ENCODE data around the gene DLGAP4.

Gene DLGAP4

DNA sequence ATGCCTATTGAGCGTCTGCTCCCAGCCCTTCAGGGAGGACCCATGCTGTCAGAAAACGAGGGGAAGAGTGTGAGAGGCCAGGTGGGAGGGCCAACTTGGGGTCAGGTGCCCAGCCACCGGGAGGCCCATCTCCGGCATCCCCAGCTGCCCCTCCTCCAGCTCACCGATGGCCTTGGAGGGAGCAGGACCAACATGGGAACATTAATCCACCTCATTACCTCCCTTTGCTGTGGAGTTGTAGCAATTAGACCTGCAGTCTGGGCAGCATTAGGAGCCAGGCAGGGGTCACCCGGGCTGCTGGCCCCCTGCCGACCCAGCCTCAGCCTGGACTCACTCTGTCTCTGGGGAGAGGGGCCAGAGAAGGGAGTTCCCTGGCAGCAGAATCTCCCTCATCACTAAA lies 25.1 kb downstream of the DLGAP4 start:
- DNase-seq (ENCODE audit: low spot score) = no peak

DNA sequence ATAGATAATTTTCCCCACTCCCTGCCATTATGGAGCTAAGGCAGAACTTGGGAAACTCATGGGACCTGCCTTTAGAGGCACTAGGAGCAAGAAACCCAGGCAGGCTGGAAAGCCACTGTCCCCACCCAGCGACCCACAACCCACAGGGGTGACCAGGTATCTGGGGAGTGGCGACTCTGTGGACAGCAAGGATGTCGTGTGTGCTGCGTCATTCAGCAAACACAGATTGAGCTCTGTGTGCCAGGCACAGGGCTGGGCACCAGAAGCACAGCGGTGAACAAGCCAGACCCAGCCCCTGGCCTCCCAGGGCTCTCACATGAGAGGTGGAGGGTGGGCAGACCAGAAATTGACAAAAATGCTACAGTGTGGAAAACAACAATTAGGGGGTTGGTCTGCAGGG lies 27.7 kb downstream of the DLGAP4 start:
- DNase-seq (ENCODE audit: low spot score) = no peak

DNA sequence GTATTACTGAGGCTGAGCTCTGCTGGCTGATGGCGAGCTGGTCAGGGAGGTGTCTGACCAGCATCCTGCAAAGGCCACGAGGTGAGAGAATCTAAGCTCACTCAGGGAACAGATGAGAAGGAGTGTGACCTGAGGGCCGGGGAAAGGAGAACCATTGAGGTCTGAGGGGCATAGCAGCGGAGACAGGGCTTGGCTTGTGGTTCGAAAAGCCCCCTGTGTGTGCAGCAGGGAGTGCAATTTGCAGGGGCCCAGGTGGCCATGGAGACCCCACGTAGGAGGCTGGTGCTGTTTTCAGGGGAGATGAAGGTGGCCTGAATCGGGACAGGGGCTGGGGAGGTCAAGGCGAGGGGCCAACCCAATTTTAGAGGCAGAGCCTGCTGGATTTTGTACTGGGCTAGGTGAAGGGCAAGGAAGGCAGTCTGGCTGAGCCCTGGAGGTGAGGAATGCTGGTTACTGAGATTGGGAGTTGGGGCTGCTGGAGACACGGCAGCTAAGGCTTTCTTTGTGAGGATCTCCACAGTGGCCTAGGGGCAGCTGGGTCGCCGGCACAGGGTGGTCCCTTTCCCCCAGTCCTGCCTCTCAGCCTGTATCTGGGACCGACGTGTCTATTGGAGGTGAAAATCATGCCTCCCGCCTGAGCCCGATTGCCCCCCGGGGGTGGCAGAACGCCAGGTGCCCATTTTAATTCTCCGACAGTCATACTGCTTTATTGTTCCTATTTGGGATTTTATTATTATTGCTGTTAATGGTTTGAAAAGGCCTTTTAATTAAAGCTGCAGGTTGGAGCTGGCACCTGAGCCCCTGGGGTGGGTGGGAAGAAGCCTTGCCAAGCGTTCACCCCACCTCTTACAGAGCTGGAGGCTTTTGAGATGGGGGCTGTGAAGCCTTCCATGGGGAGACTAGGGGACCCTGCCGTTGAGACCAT lies 28.4 kb downstream of the DLGAP4 start:
- no peak for DNase-seq (ENCODE audit: low spot score)

DNA sequence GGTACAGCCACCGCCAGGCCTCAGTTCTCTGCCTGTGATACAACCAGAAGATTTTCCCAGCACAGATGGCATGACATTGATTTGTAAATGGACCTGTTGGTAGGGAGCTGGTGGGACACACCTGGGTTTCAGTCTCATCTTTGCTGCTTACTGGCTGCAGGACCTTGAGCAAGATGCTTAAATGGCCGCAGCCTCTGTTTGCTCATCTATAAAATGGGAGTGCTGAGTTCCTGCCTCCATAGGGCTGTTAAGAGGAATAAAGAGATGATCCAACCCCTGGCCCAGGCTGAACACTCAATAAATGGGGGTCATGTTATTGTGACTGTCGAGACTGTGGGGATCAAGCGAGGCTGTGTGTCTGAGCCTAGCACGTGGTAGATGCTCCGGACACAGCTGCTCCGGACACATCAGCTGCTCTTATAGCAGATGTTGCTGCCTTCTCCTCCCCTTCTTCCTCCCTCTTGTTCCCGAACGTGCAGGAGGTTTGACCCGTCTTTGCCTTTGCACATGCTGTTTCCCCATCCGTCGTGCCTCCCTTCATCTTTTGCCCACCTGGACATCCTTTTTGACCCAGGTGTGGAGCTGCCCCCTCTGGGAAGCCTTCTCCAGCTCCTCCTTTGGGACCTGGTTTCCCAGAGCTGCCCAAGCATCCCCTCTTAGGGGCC lies 29.2 kb downstream of the DLGAP4 start:
- DNase-seq (ENCODE audit: low spot score) = no peak

DNA sequence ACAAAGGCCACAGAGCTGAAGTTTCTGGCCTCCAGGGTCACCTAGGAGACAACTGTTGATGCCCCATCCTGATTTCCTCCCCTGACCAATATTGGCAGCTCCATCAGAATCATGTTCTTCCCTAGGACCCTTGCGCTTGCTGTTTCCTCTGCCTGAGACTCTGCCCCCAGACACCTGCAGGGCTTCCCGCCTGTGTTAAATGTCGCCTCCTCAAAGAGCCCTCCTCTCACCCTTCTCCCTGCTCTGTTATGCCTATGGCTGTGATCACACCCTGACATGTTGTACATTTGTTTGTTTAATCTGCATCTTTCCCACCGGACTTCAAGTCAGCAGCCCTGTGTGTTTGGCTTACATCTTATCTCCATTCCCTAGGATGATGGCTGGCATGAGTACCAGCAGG lies 30.1 kb downstream of the DLGAP4 start:
- DNase-seq (ENCODE audit: low spot score) = no peak

DNA sequence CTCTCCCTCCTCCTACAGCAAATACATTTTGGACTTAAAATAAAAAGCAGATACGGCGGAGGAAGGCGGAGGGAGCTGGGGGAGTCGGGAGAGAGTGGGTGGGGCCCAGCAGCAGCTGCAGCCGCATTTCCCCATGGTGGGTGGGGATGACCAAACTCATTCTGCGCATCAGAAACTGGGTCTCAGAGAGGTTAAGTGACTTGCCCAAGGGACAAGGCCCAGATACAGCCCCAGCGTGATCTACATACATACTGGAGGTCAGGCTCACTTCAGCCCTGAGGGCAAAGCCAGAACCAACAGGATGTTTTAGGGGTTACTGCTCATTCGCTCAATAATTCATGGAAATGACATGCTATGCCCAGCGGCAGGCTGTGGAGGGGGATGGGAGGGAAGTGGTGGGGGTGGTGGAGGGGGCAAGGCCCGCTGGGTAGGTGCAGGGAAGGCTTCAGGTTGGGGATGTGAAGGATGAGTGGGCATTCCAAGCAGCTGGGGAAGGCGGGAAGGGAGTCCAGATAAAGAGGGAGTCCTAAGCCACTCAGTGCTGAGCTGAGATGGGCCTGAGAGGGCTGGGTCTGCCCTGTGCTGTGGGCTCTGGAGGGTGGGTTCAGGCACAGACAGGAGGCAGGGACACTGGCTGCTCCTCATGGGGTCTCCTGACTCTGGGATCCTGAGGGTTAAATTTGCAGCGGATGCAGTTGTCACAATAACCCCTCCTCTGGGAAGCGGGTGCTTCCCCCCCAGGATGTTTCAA lies 31.0 kb downstream of the DLGAP4 start:
- DNase-seq (ENCODE audit: low spot score) = no peak

DNA sequence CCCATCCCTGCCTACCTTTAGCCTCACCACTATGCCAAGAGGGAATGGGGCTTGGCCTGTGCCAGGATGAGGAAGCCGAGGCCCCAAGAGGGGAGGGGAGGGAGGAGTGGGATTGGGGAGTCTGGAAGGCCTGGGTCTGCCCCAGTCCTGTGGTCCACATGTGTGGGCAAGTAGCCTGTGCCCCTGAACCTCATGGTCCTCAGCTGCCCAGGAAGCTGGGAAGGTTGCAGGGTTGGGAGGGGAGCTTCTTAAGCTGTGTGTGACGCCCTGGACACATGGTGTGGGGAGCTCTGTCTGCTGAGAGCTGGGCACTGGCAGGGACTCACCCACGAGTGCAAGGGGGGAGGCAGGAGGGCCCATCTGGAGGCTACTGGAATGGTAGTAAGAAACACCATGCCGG lies 31.7 kb downstream of the DLGAP4 start:
- DNase-seq (ENCODE audit: low spot score) = no peak

DNA sequence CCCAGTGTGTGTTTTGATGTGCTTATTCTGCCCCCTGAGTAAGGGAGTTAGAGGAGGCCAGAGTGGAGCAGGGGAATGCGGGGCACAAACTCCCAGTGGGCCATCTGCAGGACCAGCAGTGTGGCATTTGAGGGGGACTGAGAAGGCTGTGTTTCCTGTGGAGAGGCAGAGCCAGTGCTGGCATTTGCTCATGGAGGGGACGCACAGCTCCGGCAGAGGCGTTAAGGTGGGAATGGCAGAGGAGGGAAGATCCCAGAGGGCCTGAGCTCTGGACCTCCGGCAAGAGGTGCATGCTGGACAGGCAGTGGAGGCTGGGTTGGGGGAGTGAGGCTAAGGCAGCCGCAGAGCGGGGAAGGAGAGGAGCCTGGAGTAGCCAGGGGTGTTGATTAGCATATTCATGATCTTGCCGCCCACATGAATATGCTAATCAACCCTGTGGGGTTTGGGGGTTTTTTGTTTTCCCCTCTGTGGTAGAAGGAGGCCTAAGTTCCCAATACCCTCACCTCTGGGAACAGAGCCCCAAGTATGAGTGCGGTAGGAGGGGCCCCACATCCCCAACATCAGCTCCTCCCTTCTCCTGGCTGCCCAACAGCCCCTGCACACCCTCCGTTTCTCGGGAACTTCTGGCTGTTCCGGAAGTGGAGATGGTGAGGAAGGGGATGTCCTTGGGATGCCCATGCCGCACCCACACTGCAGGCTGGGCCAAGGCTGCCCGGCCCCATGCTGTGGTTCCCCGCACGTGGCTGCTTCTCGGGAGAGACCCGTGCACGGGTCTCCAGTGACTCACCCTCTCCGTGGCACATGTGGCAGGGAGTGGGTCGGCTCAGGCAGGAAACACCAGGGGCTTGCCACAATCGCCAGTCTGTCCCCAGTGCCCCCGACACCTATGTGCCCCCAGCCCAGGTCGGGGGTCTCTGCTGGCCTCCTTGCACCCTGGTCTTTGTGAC lies 33.8 kb downstream of the DLGAP4 start:
- no peak for DNase-seq (ENCODE audit: low spot score)

DNA sequence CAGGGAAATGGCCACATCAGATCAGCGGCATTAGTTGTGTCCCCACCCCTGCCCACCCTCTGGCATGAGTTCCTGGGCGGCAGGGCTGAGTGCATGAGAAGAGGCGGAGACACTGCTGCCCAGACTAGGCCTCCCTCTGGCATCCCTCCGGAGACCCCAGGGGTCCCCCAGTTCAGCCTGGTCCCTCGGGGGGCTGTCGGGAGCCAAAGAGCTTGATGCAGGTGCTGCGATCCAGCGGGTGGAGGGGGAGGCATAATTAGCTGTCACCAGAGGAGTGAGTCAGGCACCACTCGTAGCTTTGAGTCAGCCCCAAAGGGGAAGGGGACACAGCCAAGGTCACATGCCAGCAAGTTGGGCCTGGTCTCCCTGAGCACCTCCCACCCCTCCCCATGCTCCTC lies 34.5 kb downstream of the DLGAP4 start:
- no peak for DNase-seq (ENCODE audit: low spot score)

DNA sequence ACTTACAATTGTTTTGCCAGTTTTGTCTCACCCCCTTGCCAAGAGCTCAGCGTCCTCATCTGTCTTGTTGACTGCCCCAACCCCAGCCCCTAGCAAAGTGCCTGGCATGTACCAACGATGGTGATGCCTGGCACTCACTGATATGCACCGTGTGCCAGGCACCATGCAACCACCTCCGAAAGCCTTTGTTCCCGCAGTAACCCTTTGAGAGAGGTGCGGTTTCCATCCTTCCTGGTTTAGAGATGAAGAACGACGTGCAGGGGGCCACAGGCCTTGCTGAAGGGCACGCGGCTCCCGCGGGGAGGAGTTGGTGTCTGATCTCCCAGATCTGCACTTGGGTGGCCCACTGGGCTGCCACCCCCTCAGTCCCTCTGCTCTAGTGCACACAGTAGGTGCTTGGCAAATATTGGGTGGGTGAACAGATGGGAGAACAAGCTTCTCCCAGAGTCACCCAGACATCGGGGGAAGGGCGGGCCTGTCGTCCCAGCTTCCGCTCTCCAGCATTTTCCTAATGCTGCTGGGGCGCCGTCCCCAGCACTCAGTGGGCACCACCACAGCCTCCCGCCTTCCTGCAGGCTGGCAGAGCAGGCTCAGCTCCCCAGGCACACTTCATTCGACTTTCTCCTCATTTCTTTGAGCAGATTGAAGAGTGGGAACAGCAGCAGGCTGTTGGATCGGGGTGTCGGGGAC lies 35.3 kb downstream of the DLGAP4 start:
- DNase-seq (ENCODE audit: low spot score) = no peak

DNA sequence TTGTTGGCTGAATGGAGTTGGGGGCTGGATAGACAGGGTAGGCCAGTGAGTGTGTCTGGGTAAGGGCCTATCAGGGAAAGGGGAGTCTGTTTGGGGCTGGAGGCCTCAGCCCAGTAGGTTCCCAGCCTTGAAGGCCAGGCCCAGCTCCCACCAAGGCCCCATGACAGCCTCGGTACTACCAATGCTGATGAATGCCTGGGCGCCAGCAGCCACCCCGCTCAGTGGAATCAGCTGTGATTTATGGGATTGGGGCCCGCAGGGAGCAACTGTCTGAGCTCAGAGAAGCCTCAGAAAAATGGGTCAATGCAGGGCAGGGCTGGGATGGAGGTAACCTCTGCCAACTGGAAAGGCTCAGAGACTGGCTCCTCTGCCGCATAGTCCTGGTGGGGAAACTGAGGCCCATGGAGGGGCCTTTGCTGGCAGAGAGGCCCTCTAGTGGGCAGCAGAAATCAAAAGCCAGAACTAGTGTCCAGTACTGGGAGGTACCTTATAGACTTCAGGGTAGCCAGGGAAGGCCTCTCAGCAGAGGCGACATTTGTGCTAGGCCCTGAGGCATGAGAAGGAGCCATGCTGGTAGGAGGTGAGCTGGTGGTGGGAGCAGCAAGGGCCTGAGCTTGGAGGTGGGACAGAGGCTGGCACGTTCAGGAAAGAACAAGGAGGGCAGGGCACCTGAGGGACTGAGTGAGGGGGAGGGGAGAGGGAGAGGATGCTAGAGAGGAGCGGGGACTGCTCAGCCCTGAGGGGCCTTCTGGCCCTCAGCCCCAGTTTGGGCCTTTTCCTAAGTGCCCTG lies 36.4 kb downstream of the DLGAP4 start:
- DNase-seq (ENCODE audit: low spot score) = no peak

DNA sequence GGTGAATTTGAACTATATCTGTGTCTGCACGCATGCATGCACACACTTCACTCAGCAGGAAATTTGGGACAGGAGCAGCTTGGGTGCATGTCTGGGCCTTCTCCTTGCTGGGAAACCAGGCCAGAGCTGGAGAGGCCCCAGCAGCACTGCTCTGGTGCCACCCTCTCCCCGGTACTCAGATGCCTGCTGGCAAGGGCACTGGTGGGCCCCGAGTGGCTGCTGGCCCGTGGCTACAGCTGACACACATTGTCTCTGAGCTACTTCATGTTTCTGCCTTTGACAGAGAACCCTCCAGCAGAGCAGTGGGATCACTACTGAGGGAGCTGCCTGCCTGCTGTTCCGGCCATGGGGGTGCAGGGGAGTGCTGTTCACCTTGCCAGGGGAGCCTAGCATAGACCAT lies 37.5 kb downstream of the DLGAP4 start:
- DNase-seq (ENCODE audit: low spot score) = no peak

DNA sequence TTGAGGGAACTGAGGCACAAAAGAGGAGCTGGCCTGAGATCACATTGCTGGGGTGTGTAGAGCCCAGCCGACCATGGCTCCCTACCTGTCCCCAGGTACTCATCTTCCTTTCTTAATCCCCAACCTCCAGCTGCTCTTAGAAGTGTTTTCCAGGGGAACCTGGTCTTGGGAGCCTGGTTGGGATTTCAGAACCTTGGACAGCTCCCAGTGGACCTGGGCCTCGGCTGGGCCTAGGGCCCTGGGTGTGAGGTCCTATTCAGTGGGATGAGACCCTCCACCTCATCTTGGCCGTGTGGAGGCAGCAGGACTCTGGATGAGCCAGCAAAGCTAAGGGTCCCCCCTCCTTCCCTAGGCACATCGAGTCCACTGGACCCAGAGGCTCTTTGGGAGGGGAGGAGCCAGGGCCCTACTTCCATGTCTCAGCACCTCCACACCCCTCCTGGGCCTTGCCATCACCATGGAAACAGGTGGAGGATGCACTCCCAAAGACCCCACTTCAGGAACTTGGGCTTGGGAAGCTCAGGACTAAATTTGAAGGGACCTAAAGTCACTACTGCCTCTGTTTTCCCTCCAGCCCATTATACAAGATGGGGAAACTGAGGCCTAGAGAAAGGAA lies 38.5 kb downstream of the DLGAP4 start:
- peak; percentile 12 for DNase-seq (ENCODE audit: low spot score)

DNA sequence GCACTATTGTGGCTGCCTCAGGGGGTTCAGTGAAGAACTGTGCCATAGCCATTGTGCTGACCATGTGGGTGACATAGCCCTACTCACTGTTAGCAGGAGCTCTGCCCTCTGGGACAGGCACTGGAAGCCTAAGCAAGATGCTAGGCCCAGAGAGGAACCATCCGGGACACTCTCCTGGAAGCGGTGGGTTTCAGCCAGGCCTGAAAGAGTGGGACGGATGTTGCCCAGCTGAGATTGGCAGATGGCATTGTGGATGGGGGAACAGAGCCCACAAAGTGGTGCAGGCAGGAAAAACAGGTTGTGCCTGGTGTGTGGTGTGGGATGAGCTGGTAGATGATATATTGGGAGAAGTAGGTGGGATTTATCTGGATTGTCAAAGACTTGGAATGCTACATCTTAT lies 40.1 kb downstream of the DLGAP4 start:
- DNase-seq (ENCODE audit: low spot score) = no peak

DNA sequence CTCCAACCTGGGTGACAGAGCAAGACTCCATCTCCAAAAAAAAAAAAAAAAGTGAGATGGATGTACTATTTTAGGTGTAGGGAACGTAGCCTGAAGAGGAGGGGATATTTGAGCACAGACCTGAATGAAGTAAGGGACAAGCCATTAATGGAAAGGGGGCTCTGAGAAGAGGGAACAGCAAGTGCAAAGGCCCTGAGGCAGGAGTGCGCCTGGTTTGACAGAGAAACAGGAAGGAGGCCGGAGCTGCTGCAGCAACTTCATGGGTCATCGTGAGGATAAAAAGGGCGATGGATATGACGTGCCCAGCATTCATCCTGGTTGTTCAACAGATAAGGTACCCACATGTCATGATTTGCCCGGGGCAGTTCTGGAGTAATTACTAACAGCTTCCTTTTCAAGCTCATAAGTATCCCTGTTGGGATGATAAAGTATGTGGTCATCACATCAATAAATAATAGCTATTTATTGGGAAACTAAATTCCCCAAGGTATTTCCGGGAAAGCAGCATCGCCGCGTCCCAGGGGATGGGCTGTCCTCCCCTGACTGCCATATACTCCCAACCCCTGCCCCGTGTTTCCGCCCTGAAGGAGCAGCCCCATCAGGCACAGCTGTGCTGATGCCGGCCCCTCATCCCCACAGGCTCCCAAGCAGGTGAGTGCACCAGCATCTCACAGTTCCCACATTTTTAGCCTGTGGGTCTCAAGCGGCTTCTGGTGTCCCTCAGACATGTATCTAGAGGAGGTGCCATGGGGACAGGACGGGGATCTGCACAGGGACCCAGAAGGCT lies 43.4 kb downstream of the DLGAP4 start:
- DNase-seq (ENCODE audit: low spot score) = no peak

DNA sequence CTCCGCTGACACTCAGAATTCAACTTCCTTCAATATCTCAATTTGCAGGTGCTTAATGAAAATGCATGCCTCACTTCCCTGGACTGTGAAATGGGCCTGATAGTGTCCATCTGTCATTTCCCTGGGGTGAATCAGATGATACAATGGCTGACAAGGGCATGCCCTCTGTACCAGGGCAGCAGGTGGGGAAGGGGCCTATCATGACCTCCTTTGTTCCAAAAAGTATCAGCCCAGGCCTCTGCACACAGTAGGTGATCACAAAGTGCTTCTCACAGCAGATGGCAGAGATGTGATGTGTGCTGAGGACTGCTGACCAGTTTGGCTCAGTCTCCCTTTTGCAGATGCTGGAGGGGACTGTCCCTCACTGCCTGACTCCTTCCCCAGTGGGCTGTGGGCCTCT lies 44.3 kb downstream of the DLGAP4 start:
- no peak for DNase-seq (ENCODE audit: low spot score)

DNA sequence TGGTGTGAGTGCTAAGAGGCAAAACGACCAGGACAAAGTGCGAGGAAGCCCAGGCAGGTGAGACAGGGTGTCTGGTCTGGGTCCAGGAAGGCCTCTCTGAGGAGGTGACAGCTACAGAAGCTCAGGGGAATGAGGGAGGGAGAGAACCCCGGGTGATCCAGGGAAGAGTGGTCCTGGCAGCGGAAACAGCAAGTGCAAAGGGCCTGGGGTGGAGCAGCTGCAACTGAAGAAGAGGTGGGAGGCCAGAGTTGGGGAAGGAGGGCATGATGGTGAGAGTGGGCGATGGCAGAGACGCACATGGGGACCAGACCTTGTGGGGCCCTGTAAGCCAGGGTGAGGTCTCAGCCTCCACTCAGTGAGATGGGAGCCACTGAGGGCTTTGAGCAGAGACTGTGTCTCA lies 45.8 kb downstream of the DLGAP4 start:
- DNase-seq (ENCODE audit: low spot score) = no peak

DNA sequence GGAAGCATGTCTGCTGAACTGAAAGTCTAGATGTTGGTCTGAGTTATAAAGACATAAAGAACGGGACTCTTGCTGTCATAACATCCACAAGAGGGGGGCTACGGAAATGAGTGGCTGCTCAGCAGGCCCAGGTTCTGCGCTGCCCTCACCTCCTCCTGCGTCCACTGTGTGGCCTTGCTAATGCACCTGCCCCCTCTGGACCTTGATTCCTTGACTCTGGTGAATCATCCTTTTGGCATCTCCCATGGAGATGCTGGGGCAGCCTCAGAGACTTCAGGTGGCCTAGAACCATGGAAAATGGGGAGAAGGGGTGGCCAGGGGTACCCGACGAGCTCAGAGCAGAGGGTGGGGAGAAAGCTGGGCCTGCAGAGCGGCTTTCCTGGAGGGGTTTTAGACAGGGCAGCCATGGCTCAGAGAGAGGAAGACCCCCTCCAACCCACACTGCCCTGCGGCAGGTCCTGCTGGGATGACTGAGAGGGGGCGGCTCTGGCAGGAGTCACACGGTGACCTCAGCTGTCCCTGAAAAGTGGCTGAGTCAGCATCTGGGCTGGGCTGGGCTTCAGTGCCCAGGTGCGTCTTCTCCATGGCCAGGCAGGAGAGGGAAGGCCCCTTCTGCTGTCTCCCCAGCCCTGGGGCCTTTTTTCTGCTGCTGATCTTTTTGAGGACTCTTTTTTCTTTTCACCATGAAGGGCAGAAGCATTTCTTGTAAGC lies 46.9 kb downstream of the DLGAP4 start:
- no peak for DNase-seq (ENCODE audit: low spot score)

Data from activated CD4-positive, alpha-beta T cell treated with anti-CD3 and anti-CD28 coated beads, Interleukin-2, Interleukin-4, amounts not matched to agents 100 ng/mL and 50 ng/mL, durations not matched to agents 16 hours and 8 hours (primary cell).